ENCODE data around the gene ADRA2C.

- TF ChIP-seq POLR2A (IDR thresholded peaks at IDR 0.05), result no peak
- no peak for TF ChIP-seq CTCF (IDR thresholded peaks at IDR 0.05)
Observed at GRCh38 chr4:3805731-3806130, 39.5 kb downstream of the ADRA2C start.

All from adrenal gland (tissue), 5 donors.